Measurements from ENCODE around the gene PARP9.

DNA sequence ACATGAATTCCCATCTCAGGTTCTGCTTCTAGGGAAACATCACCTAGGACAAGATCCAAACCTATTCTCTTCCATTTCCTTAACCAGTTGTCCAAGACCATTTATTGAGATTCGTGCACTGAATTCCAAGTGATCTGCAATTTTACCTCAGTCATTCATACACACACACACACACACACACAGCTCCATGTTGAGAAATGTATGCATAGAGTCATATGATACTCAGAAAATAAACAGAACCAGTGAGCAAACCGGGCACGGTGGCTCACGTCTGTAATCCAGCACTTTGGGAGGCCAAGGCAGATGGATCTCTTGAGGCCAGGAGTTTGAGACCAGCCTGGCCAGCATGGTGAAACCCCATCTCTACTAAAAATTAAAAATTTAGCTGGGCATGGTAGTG, 43.2 kb downstream of the PARP9 start:
- TF ChIP-seq HCFC1 (IDR thresholded peaks at IDR 0.05; ENCODE audit: low read length), result no peak
- no peak for TF ChIP-seq POLR2AphosphoS5 (IDR thresholded peaks at IDR 0.05; ENCODE audit: low read length)
- no peak for TF ChIP-seq CTCF (IDR thresholded peaks at IDR 0.05 in 2 of 3, conservative IDR thresholded peaks at IDR 0.05 in 1 of 3; ENCODE audit: control insufficient read depth in 2 of 3, extremely low read depth in 1 of 3, insufficient read depth in 1 of 3, low read depth in 3 of 3, low read length in 3 of 3)
- TF ChIP-seq TCF3 (IDR thresholded peaks at IDR 0.05; ENCODE audit: borderline replicate concordance, insufficient read depth, low read depth, low read length), result no peak
- no peak for TF ChIP-seq EZH2 (IDR thresholded peaks at IDR 0.05; ENCODE audit: borderline replicate concordance, control insufficient read depth, low read depth, low read length)
- no peak for TF ChIP-seq MAX (IDR thresholded peaks at IDR 0.05; ENCODE audit: low read depth, low read length)
- TF ChIP-seq NR2C2 (IDR thresholded peaks at IDR 0.05; ENCODE audit: borderline replicate concordance, control insufficient read depth, insufficient read length, low read depth), result no peak
- TF ChIP-seq RFX5 (IDR thresholded peaks at IDR 0.05; ENCODE audit: low read depth, low read length), result no peak
- TF ChIP-seq TAF1 (IDR thresholded peaks at IDR 0.05; ENCODE audit: borderline replicate concordance, low read depth, low read length), result no peak
- TF ChIP-seq POLR2A (IDR thresholded peaks at IDR 0.05; ENCODE audit: low read depth, low read length), result no peak

Measured in GM12878 (cell line).